GM18519 (cell line): ENCODE results near the gene WDR73.
A peak's percentile ranks its signal among the peaks of the same experiment; 100 is the strongest.
"Not testable (repeated sequence)": the region's sequence is repeated elsewhere in the genome, so short reads cannot be mapped to it uniquely, and the experiment has no call there.

ENCODE experiments used
- ATAC-seq: cut with Tn5 transposase; IDR thresholded peaks from one replicate; pipeline ENCODE4 v1.9.1; 2021; ENCODE audit warnings: mild to moderate bottlenecking, moderate library complexity; ENCODE audit not compliant: unreplicated experiment, low FRiP score

WDR73 gene

GRCh38 chr15:84658080-84658787, 4.2 kb upstream of the WDR73 start, which contains the start of gene NMB:
Gene NMB (minus strand): TSS chr15:84658199. CDS start chr15:84658152, 47 bp downstream.
- ATAC-seq = peak; percentile 42

GRCh38 chr15:84657748-84658079, 3.6 kb upstream of the WDR73 start:
- no peak for ATAC-seq

- no peak for ATAC-seq
These were observed 2.9 kb upstream of the WDR73 start for GRCh38 chr15:84656972-84657371.

GRCh38 chr15:84654689-84655453, 788 bp upstream of the WDR73 start:
- ATAC-seq = no peak

GRCh38 chr15:84653584-84653909, 536 bp downstream of the WDR73 start:
- no peak for ATAC-seq

- ATAC-seq = no peak
These were observed 4.4 kb downstream of the WDR73 start for GRCh38 chr15:84649706-84650105.

- no peak for ATAC-seq
These were observed 5.5 kb downstream of the WDR73 start for GRCh38 chr15:84648539-84648938.

GRCh38 chr15:84647726-84648125, 6.4 kb downstream of the WDR73 start:
- ATAC-seq = no peak

GRCh38 chr15:84645997-84646396, 8.1 kb downstream of the WDR73 start:
- no peak for ATAC-seq

GRCh38 chr15:84645496-84645895, 8.6 kb downstream of the WDR73 start:
- ATAC-seq = no peak

- no peak for ATAC-seq
These were observed 10.2 kb downstream of the WDR73 start for GRCh38 chr15:84643838-84644237.

- not testable (repeated sequence) for ATAC-seq
These were observed 11.4 kb downstream of the WDR73 start for GRCh38 chr15:84642640-84643039.

- not testable (repeated sequence) for ATAC-seq
These were observed 12.2 kb downstream of the WDR73 start for GRCh38 chr15:84641871-84642270.

GRCh38 chr15:84638103-84638502, 16.0 kb downstream of the WDR73 start:
- no peak for ATAC-seq

GRCh38 chr15:84634228-84634837, 19.8 kb downstream of the WDR73 start:
- ATAC-seq = no peak

GRCh38 chr15:84633311-84634227, 20.5 kb downstream of the WDR73 start:
- ATAC-seq = peak; percentile 31

- ATAC-seq = no peak
These were observed 22.3 kb downstream of the WDR73 start for GRCh38 chr15:84631706-84632272.

- ATAC-seq = no peak
These were observed 25.1 kb downstream of the WDR73 start for GRCh38 chr15:84629033-84629432.

- ATAC-seq = no peak
These were observed 29.0 kb downstream of the WDR73 start for GRCh38 chr15:84625123-84625522.

- no peak for ATAC-seq
These were observed 29.7 kb downstream of the WDR73 start for GRCh38 chr15:84624359-84624758.
